Measurements from ENCODE around the gene USE1. TPM values are rescaled to one million over a fixed set of nuclear protein-coding genes. Genes with fewer than 3 reads are reported as not detected.

USE1 gene
- total RNA-seq, 1 donor from 2014 or later: 37.5 TPM

- TF ChIP-seq, protein P1, sequence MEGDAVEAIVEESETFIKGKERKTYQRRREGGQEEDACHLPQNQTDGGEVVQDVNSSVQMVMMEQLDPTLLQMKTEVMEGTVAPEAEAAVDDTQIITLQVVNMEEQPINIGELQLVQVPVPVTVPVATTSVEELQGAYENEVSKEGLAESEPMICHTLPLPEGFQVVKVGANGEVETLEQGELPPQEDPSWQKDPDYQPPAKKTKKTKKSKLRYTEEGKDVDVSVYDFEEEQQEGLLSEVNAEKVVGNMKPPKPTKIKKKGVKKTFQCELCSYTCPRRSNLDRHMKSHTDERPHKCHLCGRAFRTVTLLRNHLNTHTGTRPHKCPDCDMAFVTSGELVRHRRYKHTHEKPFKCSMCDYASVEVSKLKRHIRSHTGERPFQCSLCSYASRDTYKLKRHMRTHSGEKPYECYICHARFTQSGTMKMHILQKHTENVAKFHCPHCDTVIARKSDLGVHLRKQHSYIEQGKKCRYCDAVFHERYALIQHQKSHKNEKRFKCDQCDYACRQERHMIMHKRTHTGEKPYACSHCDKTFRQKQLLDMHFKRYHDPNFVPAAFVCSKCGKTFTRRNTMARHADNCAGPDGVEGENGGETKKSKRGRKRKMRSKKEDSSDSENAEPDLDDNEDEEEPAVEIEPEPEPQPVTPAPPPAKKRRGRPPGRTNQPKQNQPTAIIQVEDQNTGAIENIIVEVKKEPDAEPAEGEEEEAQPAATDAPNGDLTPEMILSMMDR (IDR thresholded peaks at IDR 0.05): no peak
- Mint-ChIP-seq H3K36me3 (ENCODE audit: unreplicated experiment) (no peaks in the 10 kb centered on the region), H3K4me1 (ENCODE audit: unreplicated experiment) (peaks cover 8% of the 10 kb centered on the region), H3K27ac (ENCODE audit: unreplicated experiment) (no peak overlapping the region), H3K9me3 (ENCODE audit: unreplicated experiment) (no peaks in the 10 kb centered on the region), H3K27me3 (ENCODE audit: unreplicated experiment) (peaks cover 2% of the 10 kb centered on the region), H3K4me3 (ENCODE audit: unreplicated experiment) (no peak overlapping the region)
- DNase-seq (ENCODE audit: extremely low spot score, unreplicated experiment): no peak
These were observed 39.5 kb downstream of the USE1 start for GRCh38 chr19:17254636-17255035.

DNA sequence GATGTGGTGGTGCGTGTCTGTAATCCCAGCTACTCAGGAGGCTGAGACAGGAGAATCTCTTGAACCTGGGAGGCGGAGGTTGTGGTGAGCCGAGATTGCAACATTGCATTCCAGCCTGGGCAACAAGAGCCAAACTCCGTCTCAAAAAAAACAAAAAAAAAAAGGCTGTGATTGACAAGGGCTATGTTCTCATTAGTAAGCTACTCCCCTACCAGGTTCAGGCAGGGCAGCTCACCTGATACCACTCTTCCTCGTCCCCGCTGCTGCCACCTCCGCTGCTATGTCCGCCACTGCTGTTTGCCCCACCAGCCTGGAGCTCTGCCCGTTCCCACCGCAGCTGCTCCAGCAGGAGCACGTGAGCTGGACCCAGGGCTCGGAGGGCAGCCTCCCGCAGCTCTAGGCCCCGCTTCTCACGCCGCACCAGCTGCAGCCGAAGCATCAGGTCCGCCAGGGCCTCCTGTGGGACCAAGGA, 40.0 kb downstream of the USE1 start:
- peaks cover 2% of the 10 kb centered on the region for H3K27me3 Mint-ChIP-seq (ENCODE audit: unreplicated experiment)
- H3K4me3 Mint-ChIP-seq (ENCODE audit: unreplicated experiment): no peak overlapping the region
- peaks cover 8% of the 10 kb centered on the region for H3K4me1 Mint-ChIP-seq (ENCODE audit: unreplicated experiment)
- DNase-seq (ENCODE audit: extremely low spot score, unreplicated experiment): no peak
- TF ChIP-seq, protein P1 (IDR thresholded peaks at IDR 0.05): no peak
- H3K27ac Mint-ChIP-seq (ENCODE audit: unreplicated experiment): no peak overlapping the region
- no peaks in the 10 kb centered on the region for H3K36me3 Mint-ChIP-seq (ENCODE audit: unreplicated experiment)
- H3K9me3 Mint-ChIP-seq (ENCODE audit: unreplicated experiment): no peaks in the 10 kb centered on the region

DNA sequence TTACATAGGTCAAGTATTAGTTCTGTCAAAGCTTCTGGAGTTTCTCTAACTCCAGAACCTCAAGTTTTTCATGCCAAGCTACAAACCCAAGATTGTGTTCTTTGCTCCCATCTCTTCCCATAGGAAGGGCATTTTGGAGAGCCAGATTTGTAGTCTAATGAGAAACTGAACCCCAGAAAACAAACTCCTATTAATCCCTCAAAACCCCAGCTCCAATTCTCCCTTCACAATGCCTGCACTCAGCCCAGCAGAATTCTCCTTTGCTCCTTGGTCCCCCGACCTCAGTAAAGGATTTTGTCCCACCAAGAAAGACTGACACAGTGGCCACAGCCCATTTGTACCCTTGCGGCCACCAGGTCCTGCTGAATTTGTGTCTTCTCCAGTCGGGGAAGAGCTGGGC, 41.0 kb downstream of the USE1 start:
- H3K9me3 Mint-ChIP-seq (ENCODE audit: unreplicated experiment): no peaks in the 10 kb centered on the region
- peaks cover 4% of the 10 kb centered on the region for H3K27me3 Mint-ChIP-seq (ENCODE audit: unreplicated experiment)
- no peak overlapping the region for H3K4me3 Mint-ChIP-seq (ENCODE audit: unreplicated experiment)
- H3K4me1 Mint-ChIP-seq (ENCODE audit: unreplicated experiment): peaks cover 8% of the 10 kb centered on the region
- H3K36me3 Mint-ChIP-seq (ENCODE audit: unreplicated experiment): no peaks in the 10 kb centered on the region
- TF ChIP-seq, protein P1 (IDR thresholded peaks at IDR 0.05): no peak
- H3K27ac Mint-ChIP-seq (ENCODE audit: unreplicated experiment): no peak overlapping the region
- no peak for DNase-seq (ENCODE audit: extremely low spot score, unreplicated experiment)

GRCh38 chr19:17259118-17259780, 44.1 kb downstream of the USE1 start:
- no peak overlapping the region for H3K27ac Mint-ChIP-seq (ENCODE audit: unreplicated experiment)
- no peaks in the 10 kb centered on the region for H3K36me3 Mint-ChIP-seq (ENCODE audit: unreplicated experiment)
- DNase-seq (ENCODE audit: extremely low spot score, unreplicated experiment): no peak
- peaks cover 4% of the 10 kb centered on the region for H3K27me3 Mint-ChIP-seq (ENCODE audit: unreplicated experiment)
- no peaks in the 10 kb centered on the region for H3K9me3 Mint-ChIP-seq (ENCODE audit: unreplicated experiment)
- peaks cover 8% of the 10 kb centered on the region for H3K4me1 Mint-ChIP-seq (ENCODE audit: unreplicated experiment)
- TF ChIP-seq, protein P1 (IDR thresholded peaks at IDR 0.05): no peak
- H3K4me3 Mint-ChIP-seq (ENCODE audit: unreplicated experiment): no peak overlapping the region

- peaks cover 5% of the 10 kb centered on the region for H3K4me1 Mint-ChIP-seq (ENCODE audit: unreplicated experiment)
- no peaks in the 10 kb centered on the region for H3K9me3 Mint-ChIP-seq (ENCODE audit: unreplicated experiment)
- no peak for DNase-seq (ENCODE audit: extremely low spot score, unreplicated experiment)
- no peaks in the 10 kb centered on the region for H3K36me3 Mint-ChIP-seq (ENCODE audit: unreplicated experiment)
- peaks cover 4% of the 10 kb centered on the region for H3K27me3 Mint-ChIP-seq (ENCODE audit: unreplicated experiment)
- TF ChIP-seq, protein P1 (IDR thresholded peaks at IDR 0.05): no peak
- H3K27ac Mint-ChIP-seq (ENCODE audit: unreplicated experiment): no peak overlapping the region
- no peak overlapping the region for H3K4me3 Mint-ChIP-seq (ENCODE audit: unreplicated experiment)
These were observed 44.8 kb downstream of the USE1 start for GRCh38 chr19:17259934-17260333.

Measured in osteocyte (in vitro differentiated cells).